Activated B cell treated with CpG ODN at 0.5 μM for 24 hours (primary cell): ENCODE measurements around the gene GNL2. TPM values are rescaled to one million over a fixed set of nuclear protein-coding genes. Genes with fewer than 3 reads are reported as not detected.

Experiments used
- ATAC-seq: fragments of 200-7000 bp; cut with Tn5 transposase; one replicate; pipeline ENCODE4 v1.10.0; 2021; ENCODE audit warnings: low read depth, mild to moderate bottlenecking, moderate library complexity
- CTCF ChIA-PET: fragments of 350-600 bp; sonication (Branson Sonifier 250); formaldehyde crosslinking; loops from one replicate; lab custom pipeline; 2021; ENCODE audit warnings: antibody characterized with exemption; lab: Charles Lee
- POLR2A ChIA-PET: fragments of 350-600 bp; sonication (Branson Sonifier 250); formaldehyde crosslinking; loops from one replicate; lab custom pipeline; 2021; ENCODE audit warnings: antibody characterized with exemption; lab: Charles Lee
- DNase-seq: peaks from one replicate; pipeline ENCODE4 v3.0.0; 2022
- H3K27ac Mint-ChIP-seq: one replicate; pipeline ENCODE4 v1.8.0; 2020; ENCODE audit warnings: mixed read lengths
- H3K27me3 Mint-ChIP-seq: one replicate; pipeline ENCODE4 v1.8.0; 2021; ENCODE audit warnings: mixed read lengths
- H3K36me3 Mint-ChIP-seq: one replicate; pipeline ENCODE4 v1.8.0; 2021; ENCODE audit warnings: low read depth, mixed read lengths
- H3K4me1 Mint-ChIP-seq: one replicate; pipeline ENCODE4 v1.8.0; 2021; ENCODE audit warnings: mixed read lengths
- H3K4me3 Mint-ChIP-seq: one replicate; pipeline ENCODE4 v1.8.0; 2020; ENCODE audit warnings: mild to moderate bottlenecking, mixed read lengths
- H3K9me3 Mint-ChIP-seq: one replicate; pipeline ENCODE4 v1.8.0; 2020; ENCODE audit warnings: mixed read lengths
- CTCF ChIP-seq: fragments of 200-600 bp; IDR thresholded peaks from one replicate; pipeline ENCODE4 v1.8.0; 2022; ENCODE audit warnings: antibody characterized with exemption, mild to moderate bottlenecking
- intact Hi-C: fragments of 100-400 bp; cut with micrococcal nuclease; formaldehyde crosslinking; loops from one replicate; pipeline ENCODE4 v1.15.1; 2024
- total RNA-seq: library from RNA; stranded (reverse); gene quantifications from 2 replicates; pipeline ENCODE4 v1.2.3, GENCODE V29; 2022

Gene GNL2
- total RNA-seq, 1 donor from 2014 or later: 68.0 TPM

DNA sequence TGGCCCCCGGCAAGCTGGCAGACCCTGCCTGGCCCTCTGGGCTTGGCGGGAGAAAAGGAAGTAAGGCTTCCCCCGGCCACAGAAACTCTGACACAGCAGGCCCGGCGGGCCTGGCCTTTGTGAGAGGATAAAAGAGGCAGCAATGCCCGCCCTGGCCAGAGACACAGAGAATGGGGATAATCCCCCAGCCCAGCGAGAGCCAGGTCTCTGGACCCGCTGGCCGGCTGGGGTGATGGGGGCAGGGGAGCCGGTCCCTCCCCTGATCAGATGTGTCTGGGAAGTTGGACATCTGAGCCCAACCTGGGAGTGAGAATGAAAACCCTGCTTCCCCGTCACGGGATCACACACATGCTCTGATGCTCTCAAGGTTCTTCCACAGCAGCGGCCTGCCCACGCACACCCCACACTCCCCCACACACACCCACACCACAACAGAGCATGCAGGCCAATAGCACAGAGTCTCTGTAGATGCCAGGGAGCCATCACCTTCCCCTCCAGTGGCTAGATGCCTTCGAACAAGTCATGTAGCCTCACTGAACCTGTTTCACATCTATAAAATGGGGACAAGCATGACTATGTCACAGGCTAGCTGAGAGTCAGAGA, 34.8 kb upstream of the GNL2 start:
- no peak overlapping the region for H3K4me3 Mint-ChIP-seq
- peaks cover 16% of the 10 kb centered on the region for H3K4me1 Mint-ChIP-seq
- no peak for TF ChIP-seq CTCF
- ATAC-seq: no peak
- POLR2A ChIA-PET: interaction anchor here (0.5 kb wide), 1 partner anchor 28 kb away, joined by 3 read pairs; no protein-coding TSS in a partner anchor
- intact Hi-C loops: no loop called here
- H3K27ac Mint-ChIP-seq: no peak overlapping the region
- peaks cover 76% of the 10 kb centered on the region for H3K27me3 Mint-ChIP-seq
- no peaks in the 10 kb centered on the region for H3K36me3 Mint-ChIP-seq
- DNase-seq: no peak
- CTCF ChIA-PET: no interaction called here
- H3K9me3 Mint-ChIP-seq: no peaks in the 10 kb centered on the region

GRCh38 chr1:37629726-37630425, 34.1 kb upstream of the GNL2 start:
- Mint-ChIP-seq H3K27me3 (peaks cover 75% of the 10 kb centered on the region), H3K4me3 (no peak overlapping the region)

DNA sequence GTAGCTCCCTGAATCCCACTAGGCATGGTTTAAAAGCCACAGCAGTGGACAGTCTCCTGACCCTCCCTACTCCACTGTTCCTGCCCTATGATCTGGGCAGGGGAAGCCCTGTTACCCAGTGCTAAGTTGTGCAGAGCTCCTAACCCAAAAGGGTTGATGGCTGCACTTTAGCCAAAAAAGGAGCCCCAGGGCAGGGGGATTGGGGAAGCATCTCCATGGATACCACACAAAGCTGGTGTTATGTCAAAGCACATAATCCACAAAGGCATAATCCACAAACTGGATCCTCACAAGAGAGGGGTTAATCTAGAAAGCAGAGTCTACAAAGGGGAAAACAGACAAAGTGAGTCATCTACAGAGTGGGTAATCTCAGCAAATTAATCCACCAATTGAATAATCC, 33.3 kb upstream of the GNL2 start:
- ChIA-PET POLR2A (no interaction called here), CTCF (no interaction called here)
- no peaks in the 10 kb centered on the region for H3K36me3 Mint-ChIP-seq
- no peak overlapping the region for H3K4me3 Mint-ChIP-seq
- peaks cover 10% of the 10 kb centered on the region for H3K4me1 Mint-ChIP-seq
- peaks cover 78% of the 10 kb centered on the region for H3K27me3 Mint-ChIP-seq
- no peak for DNase-seq
- TF ChIP-seq CTCF: no peak
- H3K27ac Mint-ChIP-seq: no peak overlapping the region
- intact Hi-C loops: no loop called here
- H3K9me3 Mint-ChIP-seq: no peaks in the 10 kb centered on the region
- no peak for ATAC-seq

More at GRCh38 chr1:37629726-37630425, 34.1 kb upstream of the GNL2 start:
- POLR2A ChIA-PET: interaction anchor here (0.5 kb wide), 1 partner anchor 29 kb away, joined by 3 read pairs; no protein-coding TSS in a partner anchor
- intact Hi-C loops: no loop called here
- CTCF ChIA-PET: no interaction called here
- DNase-seq (no peak), ATAC-seq (no peak)
- H3K27ac Mint-ChIP-seq: no peak overlapping the region
- H3K36me3 Mint-ChIP-seq: no peaks in the 10 kb centered on the region
- no peak for TF ChIP-seq CTCF
- no peaks in the 10 kb centered on the region for H3K9me3 Mint-ChIP-seq
- H3K4me1 Mint-ChIP-seq: peaks cover 12% of the 10 kb centered on the region

DNA sequence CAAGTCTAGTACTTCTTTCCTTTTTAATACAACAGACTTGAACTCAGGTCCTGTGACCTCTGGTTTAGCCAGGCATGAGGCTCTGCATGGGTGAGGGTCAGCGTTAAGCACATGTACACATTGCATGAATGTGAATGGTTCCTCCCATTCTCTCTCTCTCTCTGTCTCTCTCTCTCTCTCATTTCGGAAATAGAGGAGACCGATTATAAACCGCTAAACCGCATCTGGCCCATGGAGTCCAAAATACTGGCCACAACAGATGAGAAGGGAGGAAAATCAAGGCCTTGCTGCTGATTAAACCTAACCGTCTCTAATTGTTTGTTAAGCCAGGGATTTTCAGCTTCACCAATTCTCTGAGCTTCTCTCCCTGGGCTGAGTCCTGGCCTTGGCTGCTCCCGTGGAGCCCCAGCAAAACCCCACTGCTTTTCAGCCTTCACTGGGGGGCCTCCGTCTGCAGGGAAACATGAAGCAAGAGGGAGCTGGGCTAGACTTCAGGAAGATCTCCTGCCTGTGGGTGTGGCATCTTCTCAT, 32.4 kb upstream of the GNL2 start:
- Mint-ChIP-seq H3K9me3 (no peaks in the 10 kb centered on the region), H3K4me1 (peaks cover 2% of the 10 kb centered on the region), H3K36me3 (no peaks in the 10 kb centered on the region), H3K27me3 (peaks cover 72% of the 10 kb centered on the region), H3K27ac (no peak overlapping the region), H3K4me3 (no peak overlapping the region)
- no peak for TF ChIP-seq CTCF
- DNase-seq (no peak), ATAC-seq (no peak)
- intact Hi-C loops: no loop called here
- CTCF ChIA-PET: no interaction called here
- POLR2A ChIA-PET: no interaction called here

DNA sequence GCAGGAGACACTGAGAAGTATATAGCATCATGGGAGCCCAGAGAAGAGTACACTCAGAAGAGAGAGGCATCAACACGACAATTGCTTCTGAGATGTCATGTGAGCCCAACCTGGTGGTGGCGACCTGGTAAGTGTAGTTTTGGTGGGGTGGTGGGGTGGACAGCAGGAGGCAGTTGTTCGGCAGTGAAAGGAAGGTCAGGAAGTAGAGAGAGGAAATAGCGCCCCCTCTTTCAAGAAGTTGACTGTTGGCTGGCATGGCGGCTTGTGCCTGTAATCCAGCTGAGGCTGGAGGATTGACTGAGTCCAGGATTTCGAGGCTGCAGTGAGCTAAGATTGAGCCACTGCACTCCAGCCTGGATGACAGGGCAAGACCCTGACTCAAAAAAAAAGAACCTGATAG, 26.4 kb upstream of the GNL2 start:
- ChIA-PET CTCF (no interaction called here), POLR2A (no interaction called here)
- no peaks in the 10 kb centered on the region for H3K9me3 Mint-ChIP-seq
- H3K36me3 Mint-ChIP-seq: no peaks in the 10 kb centered on the region
- ATAC-seq: no peak
- intact Hi-C loops: no loop called here
- no peak overlapping the region for H3K27ac Mint-ChIP-seq
- no peaks in the 10 kb centered on the region for H3K4me1 Mint-ChIP-seq
- DNase-seq: no peak
- H3K27me3 Mint-ChIP-seq: peaks cover 40% of the 10 kb centered on the region
- no peak overlapping the region for H3K4me3 Mint-ChIP-seq
- TF ChIP-seq CTCF: no peak
